OCI-LY3 (cell line): ENCODE results near the gene ACIN1.

Experiments
- H2AFZ ChIP-seq: fragments of 200-600, 300-600 bp; shearing (Covaris generic); 2 replicates; pipeline ENCODE4 v1.6.0; 2014; ENCODE audit warnings: antibody characterized with exemption, low read depth, low read length
- H3K27ac ChIP-seq: fragments of 200-600, 300-600 bp; sonication (generic); 2 replicates; pipeline ENCODE4 v1.5.1; 2014; ENCODE audit warnings: mild to moderate bottlenecking, low read length, moderate library complexity, mixed read lengths
- H3K27me3 ChIP-seq: fragments of 200-600, 300-600 bp; sonication (generic); 2 replicates; pipeline ENCODE4 v1.6.1; 2014; ENCODE audit warnings: low read depth, low read length, mixed read lengths
- H3K36me3 ChIP-seq: fragments of 200-600, 300-600 bp; sonication (generic); replicated peaks from 2 replicates; pipeline ENCODE3; 2014; ENCODE audit warnings: low read depth, low read length, mixed read lengths
- H3K4me1 ChIP-seq: fragments of 300-600, 200-600 bp; sonication (generic); 2 replicates; pipeline ENCODE4 v1.6.1; 2014; ENCODE audit warnings: low read length, mixed read lengths
- H3K4me2 ChIP-seq: fragments of 200-600, 300-600 bp; sonication (generic); 2 replicates; pipeline ENCODE4 v1.6.1; 2014; ENCODE audit warnings: low read length, mixed read lengths
- H3K4me3 ChIP-seq: fragments of 300-600, 200-600 bp; sonication (generic); 2 replicates; pipeline ENCODE4 v1.5.1; 2014; ENCODE audit warnings: antibody characterized with exemption, mild to moderate bottlenecking, low read length, moderate library complexity
- H3K79me2 ChIP-seq: fragments of 300-600, 200-600 bp; shearing (Covaris generic); 2 replicates; pipeline ENCODE4 v1.6.1; 2014; ENCODE audit warnings: mild to moderate bottlenecking, low read length, mixed read lengths
- H3K9ac ChIP-seq: fragments of 300-600, 200-600 bp; shearing (Covaris generic); 2 replicates; pipeline ENCODE4 v1.6.0; 2014; ENCODE audit warnings: mild to moderate bottlenecking, low read length, moderate library complexity
- H3K9me3 ChIP-seq: fragments of 200-600, 300-600 bp; shearing (Covaris generic); 2 replicates; pipeline ENCODE4 v1.6.1; 2014; ENCODE audit warnings: low read length, mixed read lengths; ENCODE audit not compliant: insufficient read depth
- H4K20me1 ChIP-seq: fragments of 200-600, 300-600 bp; sonication (generic); 2 replicates; pipeline ENCODE4 v1.6.1; 2016; ENCODE audit warnings: low read length, mixed read lengths; ENCODE audit not compliant: insufficient read depth
- CTCF ChIP-seq: fragments of 200-600, 300-600 bp; sonication (generic); IDR thresholded peaks from 2 replicates; pipeline ENCODE4 v1.5.1; 2014; ENCODE audit warnings: antibody characterized with exemption, low read length, low read depth
- EZH2phosphoT487 ChIP-seq: fragments of 200-600 bp; shearing (Covaris generic); IDR thresholded peaks from 2 replicates; pipeline ENCODE4 v1.6.1; 2018; ENCODE audit warnings: antibody characterized with exemption, mixed run types, low read depth

Gene ACIN1

GRCh38 chr14:23119363-23120327 lies 24.7 kb upstream of the ACIN1 start:
- no peaks in the 10 kb centered on the region for H3K9me3 ChIP-seq
- peaks cover 21% of the 10 kb centered on the region for H3K27me3 ChIP-seq
- peak overlapping the region; percentile 99 for H2AFZ ChIP-seq
- no peaks in the 10 kb centered on the region for H3K36me3 ChIP-seq
- peak overlapping the region; percentile 25; the same call in 1 of the 2 replicates for H3K9ac ChIP-seq
- TF ChIP-seq CTCF, result no peak
- TF ChIP-seq EZH2phosphoT487, result no peak
- H4K20me1 ChIP-seq, result no peaks in the 10 kb centered on the region
- H3K4me2 ChIP-seq, result peak overlapping the region; percentile 87
- peaks cover 28% of the 10 kb centered on the region for H3K4me1 ChIP-seq
- no peaks in the 10 kb centered on the region for H3K79me2 ChIP-seq
- H3K27ac ChIP-seq, result 0 out of 2 replicates have a peak overlapping the region, but pooled peaks have one; percentile 15
- peak overlapping the region; percentile 65; the same call in 1 of the 2 replicates for H3K4me3 ChIP-seq

- Histone ChIP-seq H3K27me3 (peaks cover 25% of the 10 kb centered on the region), H3K4me2 (peak within 1 kb of the TSS; percentile 87), H3K4me3 (peak within 1 kb of the TSS; percentile 65; the same call in 1 of the 2 replicates), H2AFZ (peak within 1 kb of the TSS; percentile 99), H3K9me3 (no peaks in the 10 kb centered on the region), H3K9ac (0 out of 2 replicates have a peak within 1 kb of the TSS, but pooled peaks have one; percentile 25), H3K79me2 (no peaks in the 10 kb centered on the region), H3K27ac (0 out of 2 replicates have a peak within 1 kb of the TSS, but pooled peaks have one; percentile 15), H3K36me3 (no peaks in the 10 kb centered on the region), H3K4me1 (peaks cover 29% of the 10 kb centered on the region), H4K20me1 (no peaks in the 10 kb centered on the region)
- TF ChIP-seq CTCF (no peak), EZH2phosphoT487 (no peak)
Measured at GRCh38 chr14:23118506-23119362, 23.8 kb upstream of the ACIN1 start, which contains the start of gene CEBPE. TSS of gene CEBPE (minus strand) at chr14:23119255. CDS start at chr14:23119091, 164 bp downstream.

DNA sequence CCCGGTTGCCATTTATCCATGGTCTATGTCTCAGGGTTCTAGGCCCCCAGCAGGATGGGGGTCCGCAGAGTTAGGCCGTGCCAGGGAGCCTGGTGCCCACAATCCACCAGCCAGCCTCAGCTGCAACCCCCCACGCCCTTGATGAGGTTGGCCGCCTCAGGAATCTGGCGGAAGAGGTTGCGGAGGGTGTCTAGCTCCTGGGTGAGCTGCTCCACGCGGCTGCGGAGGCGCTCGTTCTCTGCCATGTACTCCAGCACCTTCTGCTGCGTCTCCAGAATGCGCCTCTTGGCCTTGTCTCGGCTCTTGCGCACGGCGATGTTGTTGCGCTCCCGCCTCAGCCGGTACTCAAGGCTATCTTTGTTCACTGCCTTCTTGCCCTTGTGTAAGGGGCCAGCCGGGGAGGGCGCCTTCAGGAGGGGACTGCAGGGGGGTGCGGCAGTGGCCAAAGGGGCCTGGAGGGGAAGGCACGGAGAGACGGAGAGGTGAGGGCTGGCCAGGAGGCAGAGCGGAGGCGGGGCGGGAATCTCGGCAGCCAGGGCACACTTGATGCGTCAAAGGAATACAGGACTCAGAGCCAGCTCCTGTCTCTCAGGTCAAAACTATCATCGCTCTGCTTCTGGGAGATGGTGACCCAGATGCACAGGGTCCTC lies 22.6 kb upstream of the ACIN1 start:
- no peaks in the 10 kb centered on the region for H3K79me2 ChIP-seq
- no peak overlapping the region for H3K9ac ChIP-seq
- H3K27me3 ChIP-seq, result peaks cover 25% of the 10 kb centered on the region
- no peak overlapping the region for H3K27ac ChIP-seq
- H3K4me3 ChIP-seq, result no peak overlapping the region
- no peaks in the 10 kb centered on the region for H3K9me3 ChIP-seq
- no peak for TF ChIP-seq CTCF
- TF ChIP-seq EZH2phosphoT487, result no peak
- H3K4me2 ChIP-seq, result no peak overlapping the region
- H2AFZ ChIP-seq, result no peak overlapping the region
- H4K20me1 ChIP-seq, result no peaks in the 10 kb centered on the region
- H3K36me3 ChIP-seq, result no peaks in the 10 kb centered on the region
- H3K4me1 ChIP-seq, result peaks cover 29% of the 10 kb centered on the region
